ENCODE measurements around the gene CHRM5. TPM values are rescaled to one million over a fixed set of nuclear protein-coding genes. Genes with fewer than 3 reads are reported as not detected.
A peak's percentile ranks its signal among the peaks of the same experiment; 100 is the strongest.

Gene CHRM5
- total RNA-seq, 1 experiment from 2014 or later: not detected

- DNase-seq (ENCODE audit: low read depth): no peak
Observed at GRCh38 chr15:34084086-34084485, 115.8 kb downstream of the CHRM5 start.

GRCh38 chr15:34085746-34086145 is 117.4 kb downstream of the CHRM5 start:
- peak; percentile 33 for DNase-seq (ENCODE audit: low read depth)

DNA sequence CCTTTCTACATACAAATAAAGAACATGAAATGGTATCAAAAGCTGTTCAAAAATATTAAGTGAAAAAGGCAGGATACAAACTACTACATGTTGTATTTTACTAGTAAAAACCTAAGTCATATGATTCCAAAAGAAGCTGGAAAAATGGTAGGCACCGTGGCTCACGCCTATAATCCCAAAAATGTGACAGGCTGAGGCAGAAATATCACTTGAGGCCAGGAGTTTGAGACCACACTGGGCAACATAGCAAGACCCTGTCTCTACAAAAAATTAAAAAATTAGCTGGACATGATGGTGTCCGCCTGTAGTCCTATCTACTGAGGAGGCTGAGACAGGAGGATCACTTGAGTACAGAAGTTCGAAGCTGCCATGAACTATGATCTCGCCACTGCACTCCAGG is 131.6 kb downstream of the CHRM5 start:
- no peak for DNase-seq (ENCODE audit: low read depth)

GRCh38 chr15:34101366-34102174 is 133.3 kb downstream of the CHRM5 start, which contains the start of the genes EMC7 and PGBD4:
Gene EMC7 (minus strand): TSS chr15:34101862. CDS start chr15:34101839, 23 bp downstream.
Gene PGBD4 (plus strand): TSS chr15:34102083. CDS start chr15:34102532, 449 bp downstream.
- DNase-seq (ENCODE audit: low read depth): peak; percentile 98

GRCh38 chr15:34102175-34102925 is 134.1 kb downstream of the CHRM5 start:
- DNase-seq (ENCODE audit: low read depth): no peak

DNA sequence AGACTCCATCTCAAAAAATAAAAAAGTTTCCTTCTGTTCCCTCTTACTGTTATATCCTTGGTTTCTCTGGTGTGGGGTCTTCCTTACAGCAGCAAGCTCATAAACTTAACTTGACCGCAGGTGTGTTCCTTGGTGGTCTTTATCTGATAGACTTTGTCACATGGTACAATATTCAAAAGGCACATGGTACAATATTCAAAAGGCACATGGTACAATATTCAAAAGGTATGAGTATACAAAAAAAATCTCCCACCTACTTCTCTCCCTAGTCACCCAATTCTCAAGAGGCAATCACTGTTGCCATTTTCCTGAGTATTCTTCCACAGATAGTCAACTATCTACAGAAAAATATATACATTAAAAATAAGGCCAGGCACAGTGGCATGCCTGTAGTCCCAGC is 138.1 kb downstream of the CHRM5 start:
- no peak for DNase-seq (ENCODE audit: low read depth)

DNA sequence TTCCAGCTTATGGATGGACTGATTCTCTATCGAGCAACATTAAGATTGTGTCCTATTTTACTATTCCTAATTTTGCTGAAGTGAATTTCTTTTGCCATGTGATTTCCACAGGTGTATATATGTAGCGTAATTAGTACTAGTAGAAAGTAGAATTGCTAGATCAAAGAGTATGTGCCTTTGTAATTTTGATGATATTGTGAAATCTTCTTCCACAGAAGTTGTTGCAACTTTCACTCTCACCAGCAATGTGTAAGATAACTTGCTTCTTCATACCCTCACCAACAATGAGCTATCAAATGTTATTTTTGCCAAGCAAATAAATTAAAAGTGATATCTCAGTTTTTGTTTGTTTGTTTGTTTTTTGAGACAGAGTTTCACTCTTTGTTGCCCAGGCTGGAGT is 139.0 kb downstream of the CHRM5 start:
- no peak for DNase-seq (ENCODE audit: low read depth)

DNA sequence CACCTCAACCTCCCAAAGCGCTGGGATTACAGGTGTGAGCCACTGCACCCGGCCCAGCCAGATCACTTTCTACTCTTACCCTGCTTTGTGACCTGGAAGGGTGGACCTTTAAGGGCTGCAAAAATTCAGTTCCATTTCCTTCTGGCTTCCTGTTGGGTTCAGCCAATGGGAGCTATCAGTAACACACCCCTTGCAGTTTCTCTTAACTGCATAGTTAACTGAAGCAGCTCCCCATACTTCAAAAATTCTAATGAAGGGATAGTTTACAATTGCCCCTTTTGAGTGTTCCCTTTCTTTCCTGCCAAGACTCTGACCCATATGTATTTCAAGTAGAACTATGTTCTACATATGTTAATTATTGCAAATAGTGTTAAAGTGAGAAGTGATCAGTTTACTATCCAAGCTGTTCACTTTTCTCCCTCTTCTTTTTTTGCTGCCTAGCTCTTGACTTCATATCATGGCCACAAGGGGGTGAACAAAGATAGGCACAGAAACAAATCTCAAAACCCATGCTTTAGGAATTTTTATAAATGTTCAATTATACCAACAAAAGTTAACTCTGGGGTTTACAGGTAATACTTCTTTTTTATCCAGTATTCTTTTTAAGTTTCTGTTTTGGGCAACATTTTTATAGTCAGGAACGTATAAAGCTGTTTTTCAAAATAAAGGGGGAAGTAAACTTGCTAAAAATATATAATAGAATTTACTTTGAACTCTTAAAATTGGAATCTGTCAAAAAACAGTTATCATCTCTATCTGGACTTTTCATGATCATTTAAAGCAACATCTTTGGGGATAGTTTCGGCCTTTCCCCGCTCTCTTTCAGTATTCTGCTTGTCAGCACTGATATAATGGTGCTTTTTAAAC is 141.7 kb downstream of the CHRM5 start:
- DNase-seq (ENCODE audit: low read depth): peak; percentile 47

DNA sequence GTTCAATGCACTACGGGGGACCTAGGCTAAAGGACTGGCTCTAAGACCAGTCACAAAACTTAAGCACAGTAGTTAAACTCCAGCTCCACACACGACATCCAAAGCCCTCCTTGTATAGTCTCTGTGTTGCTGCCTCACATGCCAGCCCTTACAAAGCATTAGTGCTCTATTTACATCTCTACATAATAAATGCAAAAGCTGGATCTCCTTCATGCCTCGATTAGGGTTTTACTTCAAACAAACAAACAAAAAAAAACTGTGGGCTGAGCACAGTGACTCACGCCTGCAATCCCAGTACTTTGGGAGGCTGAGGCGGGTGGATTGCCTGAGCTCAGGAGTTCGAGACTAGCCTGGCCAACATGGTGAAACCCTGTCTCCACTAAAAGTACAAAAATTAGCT is 143.2 kb downstream of the CHRM5 start:
- DNase-seq (ENCODE audit: low read depth): no peak

- no peak for DNase-seq (ENCODE audit: low read depth)
Observed at GRCh38 chr15:34114215-34114614, 145.9 kb downstream of the CHRM5 start.

DNA sequence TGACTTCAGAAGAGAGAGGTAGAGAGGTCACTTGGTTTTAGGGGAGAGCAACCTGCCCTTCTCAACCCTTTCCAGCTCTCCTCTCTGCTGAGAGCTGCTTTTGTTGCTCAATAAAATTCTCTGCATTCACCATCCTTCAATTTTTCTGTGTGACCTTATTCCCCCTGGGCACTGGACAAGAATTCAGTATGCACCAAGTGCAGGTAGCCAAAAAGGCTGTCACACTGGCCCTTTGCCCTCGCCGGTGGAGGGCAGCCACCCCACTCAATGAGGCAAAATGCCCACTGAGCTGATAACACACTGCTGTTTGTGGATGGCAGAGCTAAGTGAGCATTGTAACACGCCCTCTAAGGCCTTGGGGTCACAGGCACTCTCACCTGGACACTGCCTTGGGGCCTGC is 146.4 kb downstream of the CHRM5 start:
- DNase-seq (ENCODE audit: low read depth): no peak

DNA sequence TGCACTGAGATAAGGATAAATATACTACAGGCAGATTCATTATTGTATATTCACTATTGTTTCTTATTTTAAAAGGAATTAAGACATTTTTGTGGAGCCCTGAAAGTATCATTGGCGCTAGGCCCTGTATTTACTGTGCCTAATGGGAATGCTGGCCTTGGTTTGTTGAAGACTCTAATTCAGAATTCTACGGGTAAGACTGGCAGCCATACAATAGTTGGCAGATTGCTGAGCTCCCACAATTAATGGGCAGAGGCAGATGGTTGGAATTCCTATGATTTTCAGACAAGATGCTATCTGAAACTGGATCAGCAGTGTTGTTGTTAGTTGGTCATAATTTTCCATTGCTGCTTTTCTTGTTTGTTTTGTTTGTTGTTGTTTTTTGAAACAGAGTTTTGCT is 148.3 kb downstream of the CHRM5 start:
- no peak for DNase-seq (ENCODE audit: low read depth)

Other genes starting within 250 kb of the CHRM5 start
- gene AVEN, start 70.7 kb downstream of the CHRM5 start, total RNA-seq (2014; rRNA removed; shearing (Covaris generic)): 14.0 and 18.4 TPM in 2 replicates
- gene EMC7, start 133.4 kb downstream of the CHRM5 start, total RNA-seq (2014; rRNA removed; shearing (Covaris generic)): 33.5 and 46.5 TPM in 2 replicates
- 2.9 and 3.0 TPM in 2 replicates for gene PGBD4, start 133.6 kb downstream of the CHRM5 start, total RNA-seq (2014; rRNA removed; shearing (Covaris generic))
- 25.9 and 29.8 TPM in 2 replicates for gene KATNBL1, start 241.6 kb downstream of the CHRM5 start, total RNA-seq (2014; rRNA removed; shearing (Covaris generic))